TTC549 (cell line): ENCODE results near the gene ERF.
A peak's percentile ranks its signal among the peaks of the same experiment; 100 is the strongest.

ENCODE experiments used
- FAIRE-seq: peaks from 2 replicates; lab custom pipeline; 2012; peaks lifted over from hg19 to GRCh38; lab: Jason Lieb, UNC

ERF gene

DNA sequence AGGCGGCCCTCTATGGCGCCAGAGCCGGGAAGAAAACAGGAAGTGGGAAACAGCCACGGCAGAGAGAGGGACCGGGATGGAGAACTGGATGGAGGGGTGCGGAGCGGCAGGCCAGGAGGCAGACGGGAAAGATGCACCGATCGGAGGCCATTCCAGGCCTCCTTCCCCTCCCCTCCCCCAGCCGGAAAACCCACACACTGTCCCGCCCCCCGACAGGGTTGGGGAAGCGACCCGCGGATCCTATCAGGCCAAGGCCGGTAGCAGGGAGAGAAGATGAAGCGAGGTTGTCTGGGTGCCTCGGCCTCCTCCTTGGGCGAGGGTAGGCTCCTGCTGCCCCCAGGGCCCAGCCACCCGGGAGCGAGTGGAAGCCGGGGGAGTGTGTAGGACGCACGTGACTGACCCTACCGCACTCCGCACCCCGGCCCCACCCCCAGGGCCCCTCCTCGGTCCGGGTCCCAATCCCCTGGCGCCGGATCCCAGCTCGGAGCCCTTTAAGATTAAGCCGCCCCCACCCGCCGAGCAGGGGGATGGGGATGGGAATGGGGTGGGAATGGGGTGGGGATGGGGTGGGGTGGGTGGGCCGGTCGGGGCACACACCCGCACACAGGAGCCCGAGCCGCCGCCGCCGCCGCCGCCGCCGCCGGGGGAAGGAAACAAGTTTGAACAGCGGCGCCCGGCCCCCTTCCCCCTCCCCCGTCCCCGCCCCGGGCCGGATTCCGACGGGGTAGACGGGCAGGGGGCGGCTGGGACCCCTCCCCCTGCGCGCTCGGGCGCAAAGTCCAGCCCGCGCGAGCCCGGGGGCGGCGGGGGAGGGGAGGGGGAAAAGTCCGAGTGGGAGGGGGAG lies 1.5 kb downstream of the ERF start:
- no peak for FAIRE-seq

DNA sequence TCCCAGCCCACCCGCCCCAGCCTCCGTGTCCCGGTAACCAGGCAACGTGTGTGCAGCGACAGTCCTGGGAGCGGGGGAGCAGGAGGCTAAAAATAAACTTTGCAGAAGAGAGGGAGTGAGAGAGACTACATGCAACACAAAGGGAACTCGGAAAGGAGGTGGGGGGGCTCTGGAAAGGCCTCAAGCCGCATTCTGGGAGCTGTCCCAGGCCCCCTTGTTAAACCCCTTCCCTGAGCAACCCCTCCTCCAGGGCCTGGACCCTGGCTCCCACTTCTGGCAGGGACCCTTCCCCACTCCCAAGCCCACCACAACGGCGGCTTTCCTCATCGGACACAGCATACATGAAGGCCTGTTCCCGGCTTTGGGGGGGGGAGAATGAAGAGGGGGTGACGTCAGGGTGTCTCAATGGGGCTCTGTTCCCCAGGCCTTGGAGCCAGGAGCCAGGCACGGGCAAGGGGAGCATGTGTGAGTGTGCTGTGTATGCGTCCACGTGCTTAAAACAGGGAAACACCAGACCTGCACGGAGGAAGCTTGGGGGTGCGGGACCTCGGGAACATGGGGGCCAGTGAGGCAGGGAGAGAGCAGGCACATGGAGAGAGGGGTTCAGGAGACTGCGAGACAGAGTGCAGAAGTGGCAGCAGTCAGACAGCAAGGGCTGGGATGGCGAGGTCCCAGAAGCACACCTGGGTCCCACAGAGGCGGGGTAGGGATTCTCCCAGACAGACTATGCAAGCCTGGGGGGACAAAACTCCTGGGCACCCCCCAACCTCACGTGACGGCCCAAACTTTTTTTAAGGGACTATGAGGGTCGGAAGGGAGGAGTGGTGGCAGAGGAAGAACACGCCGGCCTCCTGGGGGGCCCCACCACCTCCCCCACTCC lies 2.3 kb downstream of the ERF start:
- FAIRE-seq, result no peak

DNA sequence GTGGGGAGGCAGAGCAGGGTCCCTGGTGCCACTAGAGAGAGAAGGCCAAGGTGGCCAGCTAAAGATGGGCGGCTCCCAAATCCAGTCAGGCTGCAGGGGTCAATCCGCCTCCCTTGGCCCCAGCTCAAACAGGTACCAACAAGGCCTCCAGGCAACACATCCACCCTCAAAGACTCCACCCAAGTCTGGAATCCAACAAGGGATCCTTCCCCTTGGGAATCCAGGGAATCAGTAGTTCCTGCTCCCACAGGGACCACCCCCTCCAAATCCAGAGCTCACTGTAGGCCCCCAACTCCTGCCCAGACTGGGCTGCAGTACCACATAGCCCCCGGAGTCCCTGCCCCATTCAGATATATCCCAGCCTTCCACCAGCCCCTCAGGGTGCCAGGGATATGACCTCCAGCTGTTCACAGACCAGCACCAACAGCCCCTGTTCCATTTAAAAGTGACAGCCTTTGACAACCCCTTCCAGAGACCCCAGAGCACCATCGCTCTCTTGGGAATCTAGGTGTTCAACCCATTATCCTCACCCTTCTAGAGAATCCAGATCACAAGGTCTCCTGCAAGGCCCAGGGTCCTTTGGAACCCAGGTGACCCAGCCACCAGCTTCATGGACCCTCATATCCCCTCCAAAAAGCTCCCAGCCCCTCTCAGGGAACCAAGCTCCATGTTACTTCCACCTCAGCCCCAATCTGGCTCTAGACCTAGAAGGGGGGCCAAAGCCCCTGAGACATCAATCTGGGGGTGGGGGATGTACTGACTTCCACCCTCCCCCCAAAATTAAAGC lies 3.2 kb downstream of the ERF start:
- no peak for FAIRE-seq

DNA sequence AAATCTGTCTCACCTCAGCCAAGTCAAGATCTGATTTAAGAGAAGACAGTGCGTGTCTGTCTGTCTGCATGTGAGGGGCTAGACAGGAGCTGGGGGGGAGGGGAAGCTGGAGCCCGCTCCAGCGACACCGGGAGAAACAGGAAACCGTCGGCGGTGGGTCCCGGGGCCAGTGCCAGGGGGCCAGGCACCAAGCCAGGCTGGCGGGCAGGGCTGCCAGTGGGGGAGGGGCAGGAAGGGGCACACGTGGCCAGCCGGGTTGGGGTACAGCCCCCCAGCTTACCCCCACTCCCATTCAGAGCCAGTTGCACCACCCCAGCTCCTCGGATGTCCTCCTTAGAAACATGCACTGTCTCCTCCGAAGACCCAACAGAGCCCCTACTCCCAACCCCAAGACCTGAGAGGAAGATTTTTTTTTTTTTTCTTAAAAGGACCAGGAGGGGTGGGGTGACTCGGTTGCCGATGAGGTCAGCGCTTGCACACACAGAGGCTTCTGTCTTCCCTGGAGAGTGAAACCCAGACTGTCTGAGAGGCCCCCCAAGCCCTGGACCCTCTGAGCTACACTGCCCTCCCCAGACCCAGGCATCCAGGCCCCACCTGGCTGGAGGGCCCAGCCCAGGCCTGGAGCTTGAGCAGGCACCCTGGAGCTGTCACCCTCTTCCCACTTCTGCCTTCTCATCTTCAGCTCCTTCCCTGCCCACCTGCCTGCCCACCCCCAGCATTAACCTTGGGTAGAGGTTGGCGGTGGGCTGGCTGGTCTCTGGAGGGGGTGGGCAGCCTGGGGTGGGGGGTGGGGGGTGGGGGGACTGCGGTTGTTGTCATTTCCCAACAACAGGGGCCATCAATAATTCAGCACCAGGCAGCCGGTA lies 4.0 kb downstream of the ERF start:
- no peak for FAIRE-seq

GRCh38 chr19:42250183-42250665 lies 4.7 kb downstream of the ERF start:
- no peak for FAIRE-seq

DNA sequence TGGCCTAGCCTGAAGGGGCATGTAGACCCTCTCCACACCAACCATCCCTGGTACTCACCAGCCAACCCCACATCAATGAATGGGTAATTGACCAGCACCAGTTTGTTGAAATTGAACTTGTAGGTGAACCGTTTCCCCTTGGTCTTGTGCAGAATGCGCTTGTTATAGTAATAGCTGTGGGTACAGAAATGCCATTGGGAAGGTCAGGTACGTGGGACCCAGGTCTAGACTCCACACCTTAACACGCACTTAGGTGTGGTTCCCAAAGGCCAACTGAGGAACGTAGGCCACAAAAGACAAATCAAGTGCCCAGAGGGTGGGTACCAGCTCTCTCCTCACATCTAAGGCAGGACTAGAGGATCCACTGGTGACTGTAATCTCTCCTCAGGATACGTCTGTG lies 5.2 kb downstream of the ERF start:
- no peak for FAIRE-seq

GRCh38 chr19:42249149-42249750 lies 5.7 kb downstream of the ERF start:
- no peak for FAIRE-seq

DNA sequence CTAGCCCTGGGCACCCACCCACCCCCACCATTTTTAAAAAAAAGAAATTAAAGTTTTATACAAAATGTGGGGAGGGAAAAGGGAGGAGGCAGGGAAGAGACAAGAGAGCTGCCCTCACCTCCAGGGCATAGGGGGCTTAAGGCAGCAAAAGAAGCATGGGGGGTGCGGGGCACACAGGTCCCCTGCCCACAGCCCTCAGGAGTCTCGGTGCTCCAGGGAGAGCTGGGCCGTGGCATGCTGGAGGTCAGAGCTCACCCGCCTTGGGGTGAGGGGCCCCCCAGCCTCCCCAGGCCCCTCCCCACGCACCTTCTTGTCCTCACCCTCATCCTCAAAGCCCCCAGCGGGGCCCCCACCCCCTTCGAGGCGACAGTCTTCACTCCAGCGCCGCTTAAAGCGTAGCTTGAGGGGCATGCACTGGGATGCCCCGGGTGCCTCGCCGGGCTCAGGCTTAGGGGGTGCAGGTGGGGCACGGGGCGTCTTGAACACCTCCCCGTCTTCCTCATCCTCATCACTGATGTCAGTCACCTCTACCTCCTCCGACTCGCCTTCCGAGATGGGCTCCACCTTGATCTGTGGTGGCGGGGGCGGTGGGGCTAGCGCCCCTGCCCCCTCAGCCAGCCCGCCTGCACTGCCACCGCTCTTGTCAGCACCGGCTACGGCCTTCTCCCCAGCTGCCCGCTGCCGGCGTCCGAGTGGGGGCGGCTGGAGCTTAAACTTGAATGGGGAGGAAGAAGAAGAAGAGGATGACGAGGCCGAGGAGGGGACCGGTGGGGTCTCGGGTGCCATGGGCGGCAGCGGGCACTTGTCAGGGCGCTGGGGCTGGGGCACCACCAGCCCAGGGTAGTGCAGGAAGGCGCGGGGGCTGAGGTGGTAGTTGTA lies 6.4 kb downstream of the ERF start:
- no peak for FAIRE-seq

- no peak for FAIRE-seq
Observed at GRCh38 chr19:42247640-42248199, 7.2 kb downstream of the ERF start.

DNA sequence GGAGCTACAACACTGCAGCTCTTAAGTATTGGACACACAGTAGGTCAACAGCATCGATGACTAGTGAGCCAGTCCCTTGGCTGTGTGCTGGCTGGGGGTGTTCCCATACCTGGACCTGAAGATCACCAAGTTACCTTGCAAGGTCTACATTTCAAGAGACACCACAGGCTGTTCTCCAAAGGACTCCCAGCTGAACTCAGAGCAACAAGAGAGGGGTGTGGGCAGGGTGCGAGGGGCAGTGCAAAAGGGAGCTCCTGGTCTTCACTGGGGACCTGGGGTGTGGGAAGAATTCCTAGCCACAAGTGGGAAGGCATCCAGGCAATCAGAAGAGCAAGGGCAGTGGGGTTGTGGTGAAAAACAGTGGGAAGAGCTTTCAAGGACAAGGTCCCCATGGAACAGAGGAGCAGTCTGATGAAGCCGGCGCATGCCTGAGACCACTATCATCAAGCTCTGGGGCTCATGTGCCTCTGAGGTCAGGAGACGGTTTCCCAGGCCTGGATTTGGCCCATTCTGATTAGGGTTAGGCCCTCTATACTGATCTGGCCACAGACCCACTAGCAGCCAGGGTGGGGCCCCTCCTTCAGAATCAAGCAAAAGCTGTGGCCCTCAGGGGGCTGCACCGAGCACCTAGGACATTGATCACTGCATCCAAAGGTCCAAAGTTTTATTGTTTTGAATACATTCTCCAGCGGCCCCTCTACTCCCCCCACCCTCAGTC lies 7.8 kb downstream of the ERF start:
- no peak for FAIRE-seq

GRCh38 chr19:42246143-42246921 lies 8.6 kb downstream of the ERF start:
- FAIRE-seq, result no peak

- FAIRE-seq, result no peak
Observed at GRCh38 chr19:42245231-42245630, 9.7 kb downstream of the ERF start.

- peak; percentile 91 for FAIRE-seq
Observed at GRCh38 chr19:42244347-42245220, 10.3 kb downstream of the ERF start.

DNA sequence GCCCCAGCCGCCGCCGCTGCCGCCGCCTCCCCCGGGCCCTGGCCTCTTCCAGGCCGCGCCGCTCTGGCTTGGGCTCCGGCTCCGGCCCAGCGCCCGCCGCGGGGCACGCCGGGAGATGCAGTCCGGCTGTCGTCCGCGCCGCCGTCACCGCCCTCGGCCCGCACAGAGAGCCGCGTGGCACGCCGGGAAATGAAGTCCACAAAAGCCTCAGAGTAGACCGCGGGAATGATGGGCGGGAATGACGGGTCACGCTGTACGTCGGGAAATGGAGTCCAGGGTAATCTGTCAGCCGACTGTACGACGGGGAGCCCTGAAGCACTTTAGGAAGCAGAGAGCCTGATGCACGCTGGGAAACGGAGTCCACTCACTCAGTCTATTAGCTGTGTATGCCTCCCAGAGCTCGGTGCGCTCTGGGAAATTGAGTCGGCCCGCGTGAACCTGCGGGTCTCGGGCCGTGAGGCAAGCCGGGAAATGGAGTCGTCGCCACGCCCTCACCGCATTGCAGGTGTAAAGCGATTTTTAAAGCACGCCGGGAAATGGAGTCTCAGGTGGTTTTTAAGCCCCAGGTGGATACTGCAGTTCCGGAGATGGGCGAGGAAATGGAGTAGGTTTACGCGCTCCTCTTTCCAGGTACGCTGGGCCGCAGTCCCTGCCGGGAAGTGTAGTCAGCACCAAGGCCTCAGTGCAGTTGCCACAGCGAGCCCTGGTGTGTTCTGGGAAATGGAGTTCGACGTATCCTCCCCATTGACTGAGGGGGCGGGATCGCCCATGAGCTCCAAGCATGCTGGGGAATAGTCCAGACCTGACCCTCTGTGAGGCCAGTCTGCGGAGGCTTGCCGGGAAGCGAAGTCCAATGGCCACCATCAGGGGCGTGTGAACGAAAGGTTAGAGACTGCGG lies 12.2 kb downstream of the ERF start, which contains the start of gene GSK3A:
Gene GSK3A, minus strand, starts transcription at position 91 of the 898 bp plus-strand sequence. CDS start 137 bp downstream, outside the sequence.
- peak; percentile 85 for FAIRE-seq

DNA sequence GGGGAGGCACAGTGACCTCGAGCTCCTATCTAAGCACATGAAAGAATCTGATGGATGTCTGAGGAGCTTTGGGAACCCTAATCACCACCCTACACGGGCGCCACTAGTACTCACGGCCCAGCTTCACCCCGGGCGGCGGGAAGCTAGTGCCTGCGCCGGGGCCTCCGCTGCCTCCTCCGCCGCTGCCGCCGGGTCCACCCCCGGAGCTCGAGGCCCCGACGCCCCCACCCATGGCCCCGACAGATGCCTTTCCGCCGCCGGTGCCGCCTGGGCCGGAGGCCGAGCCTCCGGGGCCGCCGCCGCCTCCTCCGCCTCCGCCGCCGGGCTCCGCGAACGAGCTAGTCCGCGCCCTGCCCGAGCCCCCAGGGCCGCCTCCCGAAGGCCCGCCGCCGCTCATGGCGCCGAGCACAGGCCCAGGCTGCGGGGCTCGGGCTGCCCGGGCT lies 12.8 kb downstream of the ERF start:
- FAIRE-seq, result no peak

- no peak for FAIRE-seq
Observed at GRCh38 chr19:42241279-42241678, 13.6 kb downstream of the ERF start.
